ENCODE measurements around the gene AP1B1.
"Not testable (repeated sequence)": the region's sequence is repeated elsewhere in the genome, so short reads cannot be mapped to it uniquely, and the experiment has no call there.

Gene AP1B1

DNA sequence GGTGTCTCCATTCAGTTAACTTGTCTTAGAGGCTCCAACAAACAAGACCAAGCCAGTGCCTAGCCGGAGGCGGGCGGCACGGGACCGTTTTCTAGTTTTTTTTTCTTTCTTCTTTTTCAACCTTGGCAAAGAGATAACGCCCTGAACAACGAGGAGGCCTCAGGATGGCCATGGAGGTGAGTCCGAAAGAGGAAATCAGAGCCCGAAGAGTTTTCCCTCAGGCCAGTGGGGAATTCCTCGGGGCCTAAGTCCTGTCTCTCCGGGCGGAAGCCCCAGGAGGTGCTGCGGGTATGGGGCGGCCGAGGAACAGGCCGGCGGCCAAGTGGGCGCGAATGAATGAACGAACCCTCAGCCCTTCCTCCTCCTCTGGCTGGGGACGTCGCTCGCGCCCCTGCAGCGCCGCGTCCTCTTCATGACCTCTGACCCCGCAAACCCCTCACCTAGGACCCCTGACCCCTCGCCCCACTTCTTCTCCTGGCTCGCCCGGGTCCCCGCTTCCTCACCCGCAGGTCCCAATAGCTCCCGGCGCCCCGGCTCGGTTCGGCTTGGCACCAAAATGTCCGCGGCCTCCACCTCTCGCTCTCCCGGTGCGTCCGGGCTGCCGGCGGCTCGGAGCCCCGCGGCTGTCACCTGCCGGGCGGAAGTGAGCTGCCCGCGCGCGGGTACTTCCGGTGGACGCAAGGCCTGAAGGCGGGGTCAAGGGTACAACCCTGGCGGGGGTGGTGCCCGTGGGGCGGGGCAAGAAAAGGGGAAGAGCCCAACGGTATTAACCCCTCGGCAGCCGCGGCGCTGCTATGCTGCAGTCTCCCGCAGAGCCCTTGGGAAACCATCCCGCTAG is at the start of gene AP1B1:
Gene AP1B1 (minus strand): TSS at position 650 of the 838 bp plus-strand sequence. CDS start 21,327 bp downstream, outside the sequence.
- peak; percentile 96 for DNase-seq

DNA sequence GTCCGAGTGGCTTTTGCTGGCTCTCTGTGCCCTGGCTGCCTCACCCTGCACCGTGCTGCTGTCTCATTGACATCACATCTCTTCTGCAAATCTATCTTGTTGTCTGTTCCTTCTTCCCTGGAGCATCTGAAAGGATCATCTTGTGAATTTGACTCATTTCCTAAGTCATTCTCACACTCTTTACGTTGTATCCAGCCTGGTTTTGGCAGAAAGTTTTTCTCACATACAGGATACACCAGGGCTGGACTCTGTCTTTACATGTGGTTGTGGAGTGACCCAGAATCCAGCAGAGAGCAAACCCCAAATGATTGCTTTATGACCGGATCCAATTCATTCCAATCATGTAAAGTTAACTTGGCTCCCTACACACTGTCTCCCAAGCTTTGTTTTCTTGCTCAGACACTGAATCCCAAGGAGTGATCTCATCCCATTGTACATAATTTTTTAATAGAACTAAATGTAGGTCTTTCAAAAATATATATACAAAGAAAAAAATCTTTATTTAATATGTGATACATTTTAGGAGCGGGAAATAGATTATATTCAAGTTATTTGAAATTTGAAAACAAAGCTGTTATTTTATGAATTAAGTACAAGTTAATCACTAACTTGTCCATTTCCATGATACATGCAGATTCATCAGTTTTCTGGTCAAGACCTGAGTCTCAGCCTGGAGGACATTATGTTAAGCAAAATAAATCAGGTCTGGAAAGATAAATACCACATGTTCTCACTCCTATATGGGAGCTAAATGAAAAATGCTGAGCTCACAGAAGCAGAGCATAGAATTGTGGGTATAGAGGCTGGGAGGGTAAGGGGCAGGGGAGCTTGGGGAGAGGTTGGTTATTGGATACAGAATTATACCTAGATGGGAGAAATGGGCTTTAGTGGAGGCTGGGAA is 47.1 kb upstream of the AP1B1 start:
- no peak for DNase-seq

DNA sequence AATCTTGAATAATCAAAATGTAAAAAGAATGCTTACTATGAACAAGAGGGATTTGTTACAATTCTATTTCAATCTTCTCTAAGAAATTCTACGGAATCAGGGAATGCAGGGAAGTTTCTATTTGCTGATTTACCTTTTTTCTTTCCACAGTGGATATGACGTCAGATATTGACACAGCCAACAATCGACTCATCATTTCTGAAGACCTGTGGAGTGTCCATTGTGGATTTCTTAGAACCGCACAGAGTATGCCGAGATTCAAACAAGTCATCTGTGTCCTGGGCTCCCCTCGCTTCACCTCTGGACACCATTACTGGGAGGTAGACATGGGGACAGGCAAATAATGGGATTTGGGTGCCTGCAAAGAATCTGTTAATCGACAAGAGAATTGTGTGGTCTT is 45.9 kb upstream of the AP1B1 start:
- no peak for DNase-seq

DNA sequence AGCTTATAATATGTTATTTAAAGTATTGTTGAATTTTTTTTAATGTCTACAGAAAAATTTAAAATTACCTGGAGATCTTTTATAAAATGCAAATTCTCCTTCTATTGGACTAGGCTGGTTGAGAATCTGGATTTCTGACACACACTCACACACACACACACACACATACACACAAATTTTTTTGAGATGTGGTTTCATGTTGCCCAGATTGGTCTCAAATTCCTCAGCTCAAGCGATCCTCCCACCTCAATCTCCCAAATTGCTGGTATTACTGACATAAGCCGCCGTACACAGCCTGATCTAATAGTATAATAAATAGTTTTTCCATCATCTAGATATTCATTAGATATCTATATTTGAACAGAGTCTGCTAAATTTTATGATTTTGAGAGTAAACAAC is 45.5 kb upstream of the AP1B1 start:
- DNase-seq: no peak

DNA sequence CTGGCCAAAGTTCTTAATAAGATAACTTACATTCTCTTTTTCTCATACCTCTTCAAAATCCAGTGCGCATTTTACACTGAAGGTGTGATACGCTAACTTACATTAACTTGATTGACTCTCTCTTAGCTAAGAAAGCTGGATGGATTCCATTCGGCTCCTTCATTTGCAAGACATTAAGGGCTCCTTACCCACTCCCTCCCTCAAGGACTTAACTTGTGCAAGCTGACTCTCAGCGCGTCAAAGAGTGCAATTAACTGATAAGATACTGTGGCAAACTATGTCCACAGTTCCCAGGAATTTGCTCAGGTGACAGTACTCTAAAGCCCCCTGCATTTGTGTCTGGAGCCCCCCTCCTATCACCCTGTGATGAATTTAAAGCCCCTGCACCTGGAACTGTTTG is 43.6 kb upstream of the AP1B1 start:
- DNase-seq: no peak

DNA sequence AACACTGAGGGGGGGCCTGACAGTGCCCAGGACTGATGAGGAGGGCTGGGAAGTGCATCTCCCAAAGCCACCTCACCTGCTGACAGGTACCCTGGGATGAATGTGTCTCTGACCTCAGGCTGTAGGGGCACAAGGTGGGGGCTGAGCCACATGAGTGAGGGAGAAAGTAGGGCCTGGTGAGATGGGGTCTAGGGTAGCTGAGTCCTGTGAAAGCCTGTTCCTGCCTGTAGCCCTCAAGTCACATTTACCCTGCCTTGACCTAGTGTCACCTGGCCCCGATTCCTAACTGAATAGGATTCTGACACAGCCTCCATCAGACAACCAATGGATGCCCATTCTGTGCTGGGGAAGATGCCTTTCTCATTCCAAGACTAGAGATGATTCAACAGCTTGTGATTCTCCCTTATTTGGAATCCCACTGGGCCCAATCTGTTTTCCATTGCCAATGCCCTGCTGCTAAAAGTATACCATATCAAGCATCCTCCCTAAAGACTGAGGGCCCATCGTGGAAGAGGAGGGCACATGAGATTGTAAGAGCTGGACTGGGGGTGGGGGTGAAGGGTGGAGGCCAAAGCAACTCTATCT is 38.9 kb upstream of the AP1B1 start:
- DNase-seq: no peak

DNA sequence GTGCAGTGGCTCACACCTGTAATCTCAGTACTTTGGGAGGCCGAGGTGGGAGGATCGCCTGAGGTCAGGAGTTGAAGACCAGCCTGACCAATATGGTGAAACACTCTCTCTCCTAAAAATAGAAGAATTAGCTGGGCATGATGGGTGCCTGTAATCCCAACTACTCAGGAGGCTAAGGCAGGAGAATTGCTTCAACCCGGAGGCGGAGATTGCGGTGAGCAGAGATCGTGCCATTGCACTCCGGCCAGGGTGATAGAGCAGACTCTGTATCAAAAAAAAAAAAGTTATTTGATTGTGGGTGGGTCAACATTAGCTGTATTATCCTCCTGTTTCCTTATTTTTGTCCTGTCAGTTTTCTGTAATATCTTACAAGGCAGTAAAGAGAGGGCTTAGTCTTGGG is 38.1 kb upstream of the AP1B1 start:
- no peak for DNase-seq

DNA sequence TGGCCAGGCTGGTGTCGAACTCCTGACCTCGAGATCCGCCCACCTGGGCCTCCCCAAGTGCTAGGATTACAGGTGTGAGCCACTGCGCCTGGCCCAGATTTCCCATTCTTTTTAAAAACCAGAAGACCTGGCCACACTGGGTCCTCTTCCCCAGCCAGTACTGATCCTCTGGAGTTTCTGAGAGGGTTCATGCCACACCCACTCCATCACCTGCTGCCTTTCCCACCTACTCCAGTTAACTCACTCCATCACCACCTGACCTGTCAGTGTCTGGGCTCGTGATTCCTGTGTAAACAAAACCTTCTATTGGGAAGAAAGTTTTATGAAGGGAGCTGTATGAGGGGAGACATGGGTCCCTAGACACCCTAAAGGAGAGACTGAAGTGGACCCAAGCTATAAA is 30.3 kb upstream of the AP1B1 start:
- not testable (repeated sequence) for DNase-seq

DNA sequence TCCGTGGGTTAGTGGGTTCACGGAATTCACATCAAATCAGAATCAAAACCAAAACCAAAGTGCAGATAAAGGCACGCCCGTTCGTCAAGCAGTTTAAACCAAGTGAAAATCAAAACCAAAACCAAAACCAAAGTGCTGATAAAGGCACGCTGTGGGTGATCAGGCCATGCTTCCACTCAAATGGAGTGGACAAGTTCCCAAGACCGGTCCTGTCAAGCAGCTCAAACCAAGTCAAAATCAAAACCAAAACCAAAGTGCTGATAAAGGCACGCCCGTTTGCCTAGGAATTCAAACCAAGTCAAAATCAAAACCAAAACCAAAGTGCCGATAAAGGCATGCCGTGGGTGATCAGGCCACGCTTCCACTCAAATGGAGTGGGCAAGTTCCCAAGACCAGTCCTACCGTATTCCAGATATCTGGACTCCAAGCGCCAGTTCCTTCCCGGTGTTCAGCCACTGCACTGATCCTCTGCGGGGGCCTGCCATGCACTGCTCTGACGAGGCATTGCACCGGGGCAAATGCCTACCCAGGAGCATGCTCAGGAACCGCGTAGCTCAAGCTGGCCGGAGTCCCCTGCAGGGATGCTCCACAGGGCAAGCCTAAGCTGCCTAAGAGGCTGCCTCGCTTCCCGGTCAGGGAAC is 26.7 kb upstream of the AP1B1 start:
- peak; percentile 63 for DNase-seq

DNA sequence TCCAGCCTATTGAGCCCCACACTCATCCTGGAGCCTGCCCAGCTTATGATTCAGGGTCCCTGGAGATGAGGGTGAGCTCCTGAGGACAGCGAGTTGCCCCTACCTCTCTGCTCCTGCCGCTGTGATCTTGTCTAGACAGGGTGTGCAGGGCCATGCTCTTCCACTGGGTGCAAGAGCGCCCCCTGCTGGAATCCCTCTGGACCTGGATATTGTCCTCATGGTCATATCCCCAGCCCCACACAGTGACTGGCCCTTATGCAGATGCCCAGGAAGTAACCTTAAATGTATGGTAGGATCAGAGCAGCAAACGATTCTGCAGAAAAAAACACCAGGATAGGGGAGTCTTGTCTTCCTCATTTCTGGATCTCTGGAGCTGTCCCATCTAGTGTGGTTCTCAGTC is 24.4 kb upstream of the AP1B1 start:
- not testable (repeated sequence) for DNase-seq

DNA sequence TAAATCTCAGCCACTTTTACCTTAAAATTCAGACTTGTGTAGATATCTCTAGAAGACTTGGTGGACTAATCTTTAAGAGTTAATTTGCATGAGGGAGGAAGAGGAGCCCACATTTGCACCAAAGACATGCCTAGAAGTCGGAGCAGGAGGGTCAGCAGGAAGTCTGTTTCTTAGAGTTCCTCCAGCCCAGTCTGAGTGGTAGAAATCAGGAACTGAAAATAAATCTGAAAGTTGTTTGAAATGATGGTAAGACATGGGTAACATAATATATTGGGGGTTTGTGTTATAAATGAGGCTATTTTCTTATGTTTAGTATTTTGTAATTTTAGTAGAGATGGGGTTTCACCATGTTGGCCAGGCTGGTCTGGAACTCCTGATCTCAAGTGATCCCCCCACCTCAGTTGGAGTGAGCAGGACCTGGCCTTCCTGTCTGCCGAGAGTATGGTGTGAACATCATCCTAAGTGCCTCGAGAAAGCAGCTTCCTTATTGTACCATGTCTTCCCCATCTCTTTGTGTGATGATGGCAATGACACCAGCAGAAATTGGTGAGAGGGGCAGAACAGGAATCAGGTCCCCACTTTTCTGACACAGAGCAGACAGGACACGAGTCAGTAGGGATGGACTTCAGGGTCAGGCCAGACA is 23.3 kb upstream of the AP1B1 start:
- not testable (repeated sequence) for DNase-seq

DNA sequence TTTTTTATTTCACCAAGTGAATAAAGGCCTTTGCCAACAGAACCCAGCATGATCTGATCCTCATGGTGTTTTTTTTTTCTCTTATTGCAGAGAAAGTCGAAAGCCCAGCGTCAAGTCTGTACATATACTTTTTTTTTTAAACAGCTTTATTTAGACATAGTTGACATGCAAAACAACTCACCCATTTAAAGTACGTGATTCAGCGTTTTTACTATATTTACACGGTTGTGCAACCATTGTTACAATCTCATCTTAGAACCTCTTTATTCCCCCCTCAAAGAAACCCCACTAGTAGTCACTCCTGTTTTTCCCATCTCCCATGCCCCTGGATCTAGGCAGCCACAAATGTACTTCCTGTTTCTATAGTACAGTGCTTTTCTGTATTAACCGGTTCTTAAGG is 20.6 kb upstream of the AP1B1 start:
- DNase-seq: no peak

DNA sequence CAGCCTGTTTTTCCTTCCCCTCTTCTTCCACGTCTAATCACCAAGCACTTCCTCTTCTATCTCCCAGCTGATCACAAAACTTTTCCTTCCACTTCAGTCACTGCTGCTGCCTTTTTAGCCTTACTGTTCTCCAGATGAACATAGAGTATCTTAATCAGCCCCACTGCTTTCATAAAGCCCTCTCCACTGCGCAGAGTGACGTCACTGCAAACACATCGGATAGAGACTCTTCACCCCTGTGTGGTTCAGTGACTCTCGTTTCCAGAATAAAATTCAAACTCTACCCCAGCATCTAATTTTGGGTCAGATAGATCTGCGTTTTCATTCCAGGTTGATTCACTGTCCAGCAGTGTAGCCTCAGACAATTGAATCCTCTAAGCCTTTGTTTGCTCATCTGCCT is 13.2 kb upstream of the AP1B1 start:
- not testable (repeated sequence) for DNase-seq

DNA sequence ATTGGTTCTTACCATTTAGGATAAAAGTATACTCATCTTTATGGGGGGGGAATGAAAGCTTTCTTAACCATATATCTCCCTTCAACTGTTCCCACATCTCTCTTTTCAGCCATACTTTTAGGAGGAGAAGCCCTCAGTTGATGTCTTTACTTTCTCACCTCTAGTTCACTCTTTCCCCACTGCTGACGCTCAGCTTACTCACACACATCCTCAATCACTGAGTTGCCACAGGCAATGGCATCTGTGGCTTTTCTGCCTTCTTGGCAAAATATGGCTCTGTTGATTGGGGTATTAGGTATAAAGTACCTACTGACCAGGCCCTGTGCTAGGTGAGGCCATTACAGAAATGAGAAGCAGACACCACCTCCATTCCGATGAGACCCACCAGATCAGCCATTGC is 12.2 kb upstream of the AP1B1 start:
- DNase-seq: no peak

DNA sequence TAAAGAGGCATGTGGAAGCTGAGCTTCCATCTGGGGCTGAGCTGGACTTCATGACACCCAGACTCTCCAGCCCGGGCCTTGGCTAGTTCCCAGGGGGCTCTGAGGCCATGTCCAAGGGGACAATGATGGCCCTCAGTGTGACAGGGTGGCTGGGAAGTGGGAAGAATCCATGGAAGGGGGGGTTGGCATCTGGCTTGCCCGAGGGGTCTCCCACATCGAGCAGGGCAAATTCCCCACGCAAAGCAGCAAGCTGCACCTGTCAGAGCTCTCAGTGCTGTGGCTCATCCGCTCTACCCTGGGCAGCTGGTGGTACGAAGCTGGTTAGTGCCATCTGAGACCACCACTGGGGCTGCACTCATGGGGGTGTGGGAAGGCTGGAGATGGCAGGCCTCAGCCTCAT is 9.4 kb upstream of the AP1B1 start:
- no peak for DNase-seq

DNA sequence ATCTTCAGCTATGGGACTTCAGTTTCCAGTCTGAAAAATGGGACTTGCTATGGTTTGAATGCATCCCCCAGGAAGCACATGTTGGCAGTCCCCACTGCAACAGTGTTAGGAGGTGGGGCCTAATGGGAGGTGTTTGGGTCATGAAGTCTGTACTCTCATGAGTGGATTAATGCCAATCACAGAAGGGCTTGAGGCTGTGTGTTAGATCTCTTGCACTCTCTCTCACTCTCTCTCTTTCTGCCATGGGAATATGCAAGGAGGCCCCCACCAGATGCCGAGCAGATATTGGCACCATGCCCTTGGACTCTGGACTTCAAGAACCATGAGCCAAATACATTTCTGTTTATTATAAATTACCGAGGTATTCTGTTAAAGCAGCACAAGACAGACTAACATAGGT is 7.8 kb upstream of the AP1B1 start:
- no peak for DNase-seq

DNA sequence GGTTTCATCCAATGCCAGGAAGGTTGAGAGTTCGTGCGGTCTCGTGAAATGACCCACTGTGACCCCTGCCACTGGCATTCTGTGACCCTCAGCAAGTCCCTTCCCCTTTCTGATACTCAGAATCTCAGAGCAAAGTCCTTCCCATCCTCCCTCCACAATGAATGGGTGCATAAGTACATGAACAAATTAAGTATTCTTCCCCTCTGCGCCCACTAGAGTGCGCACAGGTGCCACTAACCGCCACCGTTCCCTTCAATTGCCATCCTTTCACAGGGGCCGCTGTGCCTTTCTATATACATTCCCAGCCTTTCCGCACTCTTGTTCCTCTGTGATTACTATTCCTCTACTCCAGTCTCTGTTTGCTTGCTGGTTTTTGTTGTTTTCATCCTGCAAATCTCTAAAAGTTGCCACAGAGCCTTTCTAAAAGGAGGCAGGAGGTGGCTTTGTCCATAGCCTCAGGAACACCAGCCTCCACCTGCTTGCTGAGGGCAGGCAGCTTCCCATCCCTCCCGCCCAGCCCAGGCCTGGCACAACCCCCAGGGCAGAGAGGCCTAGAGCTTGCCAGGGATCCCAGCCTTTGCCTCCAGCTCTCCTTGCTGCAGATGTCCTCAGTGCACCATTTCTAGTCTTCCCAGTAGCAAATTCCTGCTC is 6.7 kb upstream of the AP1B1 start:
- DNase-seq: peak; percentile 68

DNA sequence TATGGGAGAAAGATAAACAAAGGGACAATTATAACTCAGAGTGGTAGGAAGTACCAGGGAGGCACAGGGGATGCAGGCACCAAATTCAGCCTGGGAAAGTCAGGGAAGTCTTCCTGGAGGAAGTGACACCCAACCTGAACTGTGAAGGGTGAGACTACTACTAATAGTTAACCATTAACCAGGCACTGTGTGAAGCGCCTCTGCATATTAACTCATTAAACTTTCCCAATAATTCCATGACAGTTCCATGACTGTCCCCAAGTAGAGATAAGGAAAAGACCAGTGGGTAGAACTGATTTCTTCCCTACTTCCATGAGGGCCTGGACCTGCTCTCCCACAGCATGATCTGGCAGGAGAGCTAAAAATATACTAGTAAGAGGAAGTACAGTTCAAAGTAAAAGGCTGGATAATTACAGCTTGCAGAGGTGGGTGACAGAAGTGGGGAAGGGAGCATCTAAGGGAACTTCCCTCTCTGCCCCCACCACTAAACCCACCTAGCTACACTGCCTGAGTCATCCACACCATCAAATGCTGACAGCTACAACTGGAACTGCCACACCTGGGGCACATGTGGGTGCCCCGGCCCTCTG is 4.7 kb upstream of the AP1B1 start:
- DNase-seq: no peak

DNA sequence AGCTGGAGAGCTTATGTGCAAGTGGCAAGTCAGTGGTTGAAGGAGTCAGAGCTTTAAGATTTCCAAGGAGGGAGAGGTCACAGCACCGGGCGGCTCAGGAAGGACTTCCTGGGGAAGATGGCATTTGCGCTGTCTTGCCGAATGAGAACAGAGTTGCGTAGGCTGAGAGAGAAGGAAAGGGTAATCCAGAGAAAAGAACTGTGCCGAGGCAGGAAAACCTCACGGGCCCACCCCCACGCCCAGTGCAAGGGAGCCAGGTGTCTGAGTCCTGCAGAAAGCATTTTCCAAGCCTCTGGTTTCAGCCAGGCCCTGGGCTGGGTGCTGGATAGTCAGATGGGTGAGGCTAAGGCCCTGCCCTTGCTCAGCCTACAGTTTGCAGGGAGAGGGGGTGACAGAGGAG is 3.2 kb upstream of the AP1B1 start:
- no peak for DNase-seq

DNA sequence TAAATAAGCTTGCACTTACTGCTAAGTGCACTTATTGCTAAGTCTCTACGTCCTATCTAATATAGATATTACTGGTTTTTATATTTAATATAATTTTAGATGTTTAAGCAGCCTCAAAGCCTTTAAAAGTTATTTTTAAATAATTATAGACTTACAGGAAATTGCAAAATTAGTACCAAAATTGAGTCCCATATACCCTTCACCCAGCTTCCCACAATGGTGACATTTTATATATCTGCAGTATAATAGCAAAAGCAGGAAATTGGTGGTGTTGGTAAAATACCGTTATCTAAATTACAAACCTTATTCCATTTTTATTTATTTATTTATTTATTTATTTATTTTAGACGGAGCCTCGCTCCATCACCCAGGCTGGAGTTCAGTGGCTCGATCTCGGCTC is 1.9 kb upstream of the AP1B1 start:
- no peak for DNase-seq

DNA sequence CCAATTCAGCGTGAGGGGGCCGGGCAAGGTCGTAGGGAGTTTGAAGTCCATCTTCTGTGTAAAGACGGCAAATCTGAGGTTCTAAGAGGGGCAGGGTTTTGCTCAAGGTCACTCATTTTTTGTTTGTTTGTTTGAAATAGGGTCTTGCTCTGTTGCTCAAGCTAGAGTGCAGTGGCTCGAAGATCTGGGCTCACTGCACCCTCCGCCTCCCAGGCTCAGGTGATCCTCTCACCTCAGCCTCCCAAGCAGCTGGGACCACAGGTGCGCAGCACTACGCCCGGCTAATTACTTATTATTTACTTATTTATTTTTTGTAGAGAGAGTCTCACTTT is 355 bp upstream of the AP1B1 start:
- no peak for DNase-seq

DNA sequence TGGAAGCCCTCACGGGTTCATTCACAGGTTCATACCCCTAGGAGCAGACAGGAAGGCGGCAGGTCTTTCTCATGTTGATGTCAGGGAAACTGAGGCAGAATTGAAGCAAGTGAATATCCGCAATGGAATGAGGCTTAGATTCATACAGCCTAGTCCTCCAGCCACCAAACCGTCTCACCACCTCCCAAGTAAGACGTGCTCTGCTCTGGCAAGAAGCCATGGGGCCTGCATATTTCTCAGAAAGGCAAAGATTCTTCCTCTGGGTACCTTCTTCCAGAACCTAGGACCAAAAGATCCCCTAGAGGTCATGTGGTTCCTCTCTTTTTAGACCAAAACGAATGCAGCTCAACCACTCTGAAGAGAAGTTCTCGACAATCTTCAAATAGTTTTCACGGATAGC is 1.7 kb downstream of the AP1B1 start:
- DNase-seq: no peak
